Hepatocyte (in vitro differentiated cells): ENCODE results near the gene RASGRF1. TPM values are rescaled to one million over a fixed set of nuclear protein-coding genes. Genes with fewer than 3 reads are reported as not detected.

ENCODE experiments used
- DNase-seq: peaks from one replicate; pipeline ENCODE4 v3.0.0-alpha.2; 2016; ENCODE audit warnings: low spot score
- H2AFZ ChIP-seq: fragments of 200-600 bp; sonication (generic); 2 replicates; pipeline ENCODE4 v1.6.0; 2016; ENCODE audit warnings: antibody characterized with exemption, mild to moderate bottlenecking
- H3K27ac ChIP-seq: fragments of 200-600 bp; sonication (generic); 2 replicates; pipeline ENCODE4 v1.5.1; 2016; ENCODE audit warnings: mild to moderate bottlenecking
- H3K27me3 ChIP-seq: fragments of 200-600 bp; sonication (generic); 2 replicates; pipeline ENCODE4 v1.6.1; 2016
- H3K36me3 ChIP-seq: fragments of 200-600 bp; sonication (generic); replicated peaks from 2 replicates; pipeline ENCODE4 v1.5.1; 2016; ENCODE audit warnings: low read depth; ENCODE audit not compliant: insufficient read depth
- H3K4me1 ChIP-seq: fragments of 200-600 bp; sonication (generic); 2 replicates; pipeline ENCODE4 v1.5.1; 2016; ENCODE audit warnings: mild to moderate bottlenecking, moderate library complexity; ENCODE audit not compliant: insufficient read depth
- H3K4me2 ChIP-seq: fragments of 200-600 bp; sonication (generic); 2 replicates; pipeline ENCODE4 v1.6.0; 2016
- H3K4me3 ChIP-seq: fragments of 200-600 bp; sonication (generic); 2 replicates; pipeline ENCODE4 v1.5.1; 2016; ENCODE audit warnings: mild to moderate bottlenecking
- H3K79me2 ChIP-seq: fragments of 200-600 bp; sonication (generic); 2 replicates; pipeline ENCODE4 v1.6.0; 2017; ENCODE audit warnings: mild to moderate bottlenecking
- H3K9me2 ChIP-seq: fragments of 200-600 bp; sonication (generic); replicated peaks from 2 replicates; pipeline ENCODE4 v1.6.0; 2017; ENCODE audit warnings: mild to moderate bottlenecking; ENCODE audit not compliant: insufficient read depth
- H3K9me3 ChIP-seq: fragments of 200-600 bp; sonication (generic); 2 replicates; pipeline ENCODE4 v1.5.1; 2016; ENCODE audit warnings: low read depth, mild to moderate bottlenecking
- H4K20me1 ChIP-seq: fragments of 200-600 bp; sonication (generic); 2 replicates; pipeline ENCODE4 v1.6.0; 2016; ENCODE audit warnings: mild to moderate bottlenecking; ENCODE audit not compliant: insufficient read depth, poor library complexity, severe bottlenecking
- EZH2 ChIP-seq: fragments of 200-600 bp; sonication (generic); IDR thresholded peaks from 2 replicates; pipeline ENCODE4 v1.6.1; 2016; ENCODE audit warnings: antibody characterized with exemption, mild to moderate bottlenecking, borderline replicate concordance
- EZH2phosphoT487 ChIP-seq: fragments of 200-600 bp; sonication (generic); IDR thresholded peaks from one replicate; pipeline ENCODE4 v1.6.1; 2018; ENCODE audit warnings: antibody characterized with exemption, mild to moderate bottlenecking, low read depth, moderate library complexity; ENCODE audit not compliant: unreplicated experiment, severe bottlenecking
- WGBS: methylation state at CpG from one replicate; pipeline ENCODE4 v1.1.6; 2016; ENCODE audit warnings: low lambda C conversion rate; ENCODE audit errors: missing lambda C conversion rate; 5-methylcytosine and 5-hydroxymethylcytosine counted together
- polyA plus RNA-seq: library from polyadenylated mRNA; unstranded; fragments of >200 nt; fragmentation: Nextera tagmentation; extraction: Ambion mirVana; gene quantifications from 2 replicates; pipeline ENCODE4 v1.2.1, GENCODE V29; 2016
- total RNA-seq: library from RNA; depleted of rRNA; stranded (reverse); fragments of >200 nt; gene quantifications from 2 replicates; pipeline ENCODE4 v1.2.3, GENCODE V29; 2014
- TF ChIP-seq, protein P1 (sequence below): fragments of 200-600 bp; sonication (generic); IDR thresholded peaks from 2 replicates; pipeline ENCODE4 v1.5.1; 2016; ENCODE audit warnings: antibody characterized with exemption, mild to moderate bottlenecking; ENCODE audit not compliant: poor library complexity

RASGRF1 gene
- total and polyA plus RNA-seq, 2 experiments from 2014 or later, result 0.52 to 1.5 TPM

DNA sequence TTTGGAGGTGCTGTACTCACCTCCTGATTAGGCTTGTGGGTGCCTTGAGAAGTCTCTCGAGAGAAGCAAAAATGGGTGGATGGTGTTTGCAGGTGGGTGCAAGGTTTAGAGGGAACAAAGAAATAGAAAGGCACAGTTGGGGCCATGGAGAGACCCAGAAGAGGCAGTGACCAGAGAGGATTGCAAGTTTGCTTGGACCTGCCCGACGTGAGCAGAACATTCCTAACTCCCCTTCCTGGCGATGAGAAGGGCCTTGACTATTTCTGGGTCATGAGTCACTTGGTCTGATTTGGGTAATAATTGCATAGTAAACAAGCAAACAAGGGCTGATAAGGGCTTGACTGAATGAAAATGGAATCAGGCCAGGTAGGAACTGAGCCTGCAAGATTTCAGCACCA, 138.7 kb downstream of the RASGRF1 start:
- TF ChIP-seq EZH2phosphoT487, result no peak
- TF ChIP-seq, protein P1, sequence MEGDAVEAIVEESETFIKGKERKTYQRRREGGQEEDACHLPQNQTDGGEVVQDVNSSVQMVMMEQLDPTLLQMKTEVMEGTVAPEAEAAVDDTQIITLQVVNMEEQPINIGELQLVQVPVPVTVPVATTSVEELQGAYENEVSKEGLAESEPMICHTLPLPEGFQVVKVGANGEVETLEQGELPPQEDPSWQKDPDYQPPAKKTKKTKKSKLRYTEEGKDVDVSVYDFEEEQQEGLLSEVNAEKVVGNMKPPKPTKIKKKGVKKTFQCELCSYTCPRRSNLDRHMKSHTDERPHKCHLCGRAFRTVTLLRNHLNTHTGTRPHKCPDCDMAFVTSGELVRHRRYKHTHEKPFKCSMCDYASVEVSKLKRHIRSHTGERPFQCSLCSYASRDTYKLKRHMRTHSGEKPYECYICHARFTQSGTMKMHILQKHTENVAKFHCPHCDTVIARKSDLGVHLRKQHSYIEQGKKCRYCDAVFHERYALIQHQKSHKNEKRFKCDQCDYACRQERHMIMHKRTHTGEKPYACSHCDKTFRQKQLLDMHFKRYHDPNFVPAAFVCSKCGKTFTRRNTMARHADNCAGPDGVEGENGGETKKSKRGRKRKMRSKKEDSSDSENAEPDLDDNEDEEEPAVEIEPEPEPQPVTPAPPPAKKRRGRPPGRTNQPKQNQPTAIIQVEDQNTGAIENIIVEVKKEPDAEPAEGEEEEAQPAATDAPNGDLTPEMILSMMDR, result no peak
- no peak for TF ChIP-seq EZH2
- Histone ChIP-seq H3K9me3 (no peaks in the 10 kb centered on the region), H3K4me3 (no peak overlapping the region), H3K4me2 (no peak overlapping the region), H3K27me3 (no peaks in the 10 kb centered on the region), H4K20me1 (no peaks in the 10 kb centered on the region), H3K4me1 (peaks cover 22% of the 10 kb centered on the region), H3K27ac (peak overlapping the region; percentile 88), H3K9me2 (no peaks in the 10 kb centered on the region), H3K36me3 (no peaks in the 10 kb centered on the region), H2AFZ (no peak overlapping the region), H3K79me2 (no peaks in the 10 kb centered on the region)
- 41% methylated on average over 4 of the region's 4 CpGs for WGBS
- peak; percentile 64 for DNase-seq

DNA sequence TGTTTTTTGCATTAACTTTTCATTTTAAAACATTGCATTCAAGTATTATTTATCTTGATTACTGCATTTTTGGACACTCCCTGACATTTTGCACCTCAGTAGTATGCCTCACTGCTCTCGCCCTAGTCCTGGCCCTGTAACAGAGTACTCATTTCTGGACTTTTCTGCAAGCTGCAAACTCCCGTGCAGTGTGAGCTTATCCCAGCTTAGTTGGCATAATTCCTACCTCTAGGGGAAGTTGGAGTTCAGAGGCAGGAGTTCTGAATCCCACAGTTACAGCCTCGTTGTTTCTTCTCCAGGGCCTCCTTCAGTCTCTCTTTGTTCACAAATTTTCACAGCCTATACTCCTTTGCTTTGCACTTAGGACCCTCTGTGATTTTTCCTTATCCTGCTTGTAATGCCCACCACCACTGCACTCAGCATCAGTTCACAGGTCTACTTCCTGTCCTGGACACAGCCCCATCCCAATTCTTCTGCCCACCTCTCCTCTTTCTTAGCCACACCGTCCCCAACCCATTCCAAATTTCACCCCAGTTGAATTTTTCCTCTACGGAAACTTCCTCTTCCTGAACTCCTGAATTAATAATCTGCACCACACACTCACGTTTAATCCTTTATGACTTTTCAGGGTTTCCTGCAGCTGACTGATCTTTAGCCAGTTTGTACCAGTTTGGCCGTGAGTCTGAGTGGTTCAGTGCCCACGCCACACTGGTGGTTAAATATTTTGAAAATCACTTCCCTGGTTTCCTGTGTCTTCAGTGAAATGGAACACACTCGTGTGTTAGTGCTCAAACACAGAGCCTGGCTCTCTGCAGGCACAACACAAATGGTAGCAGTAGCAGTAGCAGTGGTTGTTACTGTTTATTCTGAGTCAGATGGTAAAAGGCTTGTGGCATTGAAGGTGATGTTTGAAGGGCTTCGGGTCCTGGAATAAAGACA, 139.4 kb downstream of the RASGRF1 start:
- Histone ChIP-seq H2AFZ (no peak overlapping the region), H3K9me3 (no peaks in the 10 kb centered on the region), H3K79me2 (no peaks in the 10 kb centered on the region), H3K9me2 (no peaks in the 10 kb centered on the region), H4K20me1 (no peaks in the 10 kb centered on the region), H3K4me1 (peaks cover 22% of the 10 kb centered on the region), H3K27ac (peak overlapping the region; percentile 88), H3K36me3 (no peaks in the 10 kb centered on the region), H3K4me2 (no peak overlapping the region), H3K27me3 (no peaks in the 10 kb centered on the region), H3K4me3 (no peak overlapping the region)
- peak; percentile 54 for DNase-seq
- TF ChIP-seq, protein P1, result no peak
- no peak for TF ChIP-seq EZH2
- 62% methylated on average over 10 of the region's 10 CpGs for WGBS

DNA sequence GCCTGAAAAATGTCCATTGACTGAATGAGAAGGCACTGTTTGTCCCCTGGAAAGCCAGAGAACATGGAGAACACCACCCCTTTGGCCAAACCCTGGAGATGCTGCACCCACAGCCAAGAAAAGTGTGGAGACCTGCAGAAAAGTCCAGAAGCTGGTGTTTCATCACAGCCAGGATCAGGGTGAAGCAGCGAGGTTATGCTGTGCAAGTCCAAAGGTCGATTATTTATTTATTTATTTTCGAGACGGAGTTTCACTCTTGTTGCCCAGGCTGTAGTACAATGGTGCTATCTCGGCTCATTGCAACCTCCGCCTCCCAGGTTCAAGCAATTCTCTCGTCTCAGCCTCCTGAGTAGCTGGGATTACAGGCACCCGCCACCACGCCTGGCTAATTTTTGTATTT, 140.2 kb downstream of the RASGRF1 start:
- DNase-seq, result peak; percentile 52
- 75% methylated on average over 9 of the region's 9 CpGs for WGBS
- no peak for TF ChIP-seq EZH2
- TF ChIP-seq, protein P1, result no peak
- TF ChIP-seq EZH2phosphoT487, result no peak
- Histone ChIP-seq H3K9me3 (no peaks in the 10 kb centered on the region), H3K4me3 (no peak overlapping the region), H3K9me2 (no peaks in the 10 kb centered on the region), H2AFZ (no peak overlapping the region), H3K4me2 (no peak overlapping the region), H3K4me1 (peaks cover 22% of the 10 kb centered on the region), H3K27me3 (no peaks in the 10 kb centered on the region), H3K36me3 (no peaks in the 10 kb centered on the region), H3K27ac (peak overlapping the region; percentile 88), H4K20me1 (no peaks in the 10 kb centered on the region), H3K79me2 (no peaks in the 10 kb centered on the region)
